Keratinocyte (primary cell): ENCODE results near the gene SPINT3. TPM values are rescaled to one million over a fixed set of nuclear protein-coding genes. Genes with fewer than 3 reads are reported as not detected.

Experiments used
- DNase-seq: peaks from one replicate; pipeline ENCODE4 v3.0.0-alpha.2; 2011; ENCODE audit warnings: low read depth, missing footprints, low spot score
- FAIRE-seq: peaks from 2 replicates; lab custom pipeline; 2011; peaks lifted over from hg19 to GRCh38; lab: Jason Lieb, UNC
- H2AFZ ChIP-seq: 2 replicates; pipeline ENCODE4 v1.6.0; 2012; ENCODE audit warnings: low read length, control low read depth, inconsistent platforms; ENCODE audit not compliant: control insufficient read depth
- H3K27ac ChIP-seq: 2 replicates; pipeline ENCODE4 v1.5.1; 2011; ENCODE audit warnings: low read length; ENCODE audit not compliant: control insufficient read depth, insufficient read depth
- H3K27me3 ChIP-seq: 3 replicates; pipeline ENCODE4 v1.6.0; 2011; ENCODE audit warnings: low read length; ENCODE audit not compliant: control insufficient read depth, insufficient read depth; ENCODE audit errors: extremely low read depth
- H3K36me3 ChIP-seq, 2 experiments: 2 replicates in 1 of 2; 3 replicates in 1 of 2; pipeline ENCODE4 v1.5.1; 2011; ENCODE audit warnings: low read length in 2 of 2, mild to moderate bottlenecking in 1 of 2; ENCODE audit not compliant: control insufficient read depth in 2 of 2, insufficient read depth in 2 of 2; ENCODE audit errors: extremely low read depth in 1 of 2
- H3K4me1 ChIP-seq: 3 replicates; pipeline ENCODE4 v1.5.1; 2011; ENCODE audit warnings: low read length; ENCODE audit not compliant: control insufficient read depth, insufficient read depth; ENCODE audit errors: extremely low read depth
- H3K4me2 ChIP-seq: 3 replicates; pipeline ENCODE4 v1.6.0; 2011; ENCODE audit warnings: low read depth, low read length; ENCODE audit not compliant: control insufficient read depth, insufficient read depth; ENCODE audit errors: extremely low read depth
- H3K4me3 ChIP-seq, 3 experiments: fragments of 200-600 bp in 1 of 3; sonication (generic) in 1 of 3; 2 replicates in 2 of 3; 3 replicates in 1 of 3; pipeline ENCODE4 v1.5.1; 2011 to 2016; ENCODE audit warnings: low read length in 3 of 3, mild to moderate bottlenecking in 3 of 3, control low read depth in 2 of 3, inconsistent platforms in 1 of 3, low read depth in 1 of 3, mixed read lengths in 1 of 3, mixed run types in 1 of 3, moderate library complexity in 1 of 3; ENCODE audit not compliant: control insufficient read depth in 2 of 3, insufficient read depth in 2 of 3; ENCODE audit errors: extremely low read depth in 1 of 3
- H3K79me2 ChIP-seq: 2 replicates; pipeline ENCODE4 v1.6.0; 2012; ENCODE audit warnings: low read length; ENCODE audit not compliant: control insufficient read depth, insufficient read depth
- H3K9ac ChIP-seq: 3 replicates; pipeline ENCODE4 v1.6.0; 2011; ENCODE audit warnings: low read length; ENCODE audit not compliant: control insufficient read depth, insufficient read depth; ENCODE audit errors: extremely low read depth
- H3K9me1 ChIP-seq: 3 replicates; pipeline ENCODE4 v1.6.0; 2011; ENCODE audit warnings: low read length; ENCODE audit not compliant: control insufficient read depth, insufficient read depth; ENCODE audit errors: extremely low read depth
- H3K9me3 ChIP-seq: 2 replicates; pipeline ENCODE4 v1.5.1; 2012; ENCODE audit warnings: low read depth, low read length; ENCODE audit not compliant: control insufficient read depth
- H4K20me1 ChIP-seq: 3 replicates; pipeline ENCODE4 v1.6.0; 2011; ENCODE audit warnings: low read length; ENCODE audit not compliant: control insufficient read depth, insufficient read depth; ENCODE audit errors: extremely low read depth
- EZH2 ChIP-seq: IDR thresholded peaks from one replicate; pipeline ENCODE4 v1.6.1; 2012; ENCODE audit warnings: inconsistent platforms, mild to moderate bottlenecking, low read length, moderate library complexity
- dilution Hi-C: fragments of 300-500 bp; cut with MboI; formaldehyde crosslinking; loops from one replicate; pipeline ENCODE4 v1.7.0; 2020; ENCODE audit warnings: low sequenced_read_pairs; ENCODE audit not compliant: extremely low pct_ligation_motif_present
- polyA plus RNA-seq, 5 experiments: library from polyadenylated mRNA; depleted of rRNA in 3 of 5; stranded (reverse) in 3 of 5; stranded (forward) in 1 of 5; unstranded in 1 of 5; fragments of >200 nt; gene quantifications; 1 replicate in 1 of 5; 2 replicates in 3 of 5; 3 replicates in 1 of 5; pipeline versions ENCODE4 v1.2.1 to v1.2.3, GENCODE V29; 2011 to 2012; ENCODE audit warnings: missing spikeins in 2 of 5, low read depth in 1 of 5, low replicate concordance in 1 of 5
- TF ChIP-seq, protein P1 (sequence below), 3 experiments: IDR thresholded peaks in 1 of 3; conservative IDR thresholded peaks in 1 of 3; optimal IDR thresholded peaks in 1 of 3; 2 replicates in 2 of 3; 3 replicates in 1 of 3; pipeline versions ENCODE3 to v1.5.1; 2011; ENCODE audit warnings: low read length in 3 of 3, mild to moderate bottlenecking in 3 of 3, moderate library complexity in 2 of 3, control low read depth in 1 of 3, inconsistent platforms in 1 of 3; ENCODE audit not compliant: insufficient read depth in 2 of 3; ENCODE audit errors: extremely low read depth in 1 of 3

The SPINT3 gene
- polyA plus RNA-seq, 1 donor (not counting 4 experiments of a cell fraction or from before 2014, with no cell fraction given): not detected

DNA sequence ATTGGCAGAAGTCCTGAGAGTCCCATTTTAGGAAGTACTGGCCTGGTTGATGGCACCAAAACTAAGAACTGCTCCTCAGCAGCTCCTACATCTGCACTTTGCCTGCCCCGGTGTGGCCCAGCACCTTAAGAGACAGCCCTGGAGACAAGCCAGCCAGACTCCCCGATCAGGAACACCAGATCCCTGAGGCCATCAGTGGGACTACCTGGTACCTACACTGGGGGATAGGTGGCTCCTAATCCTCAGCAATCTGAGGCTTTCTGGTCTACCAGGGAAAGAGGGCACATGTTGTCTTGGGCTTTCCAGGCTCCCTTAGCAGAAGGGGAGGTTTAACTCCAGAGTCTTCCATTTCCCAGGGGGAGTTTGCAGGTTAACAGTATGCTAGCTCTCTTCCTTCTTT lies 24.0 kb upstream of the SPINT3 start, which contains the start of gene WFDC6:
Gene WFDC6, minus strand, starts transcription at position 101 of the 400 bp plus-strand sequence. Its CDS starts 75 bp downstream, at position 26.
- dilution Hi-C loops: no loop called here
- no peaks in the 10 kb centered on the region for H3K36me3 ChIP-seq
- no peak for FAIRE-seq
- H3K27ac ChIP-seq: no peak within 1 kb of the TSS
- H3K27me3 ChIP-seq: peaks cover 34% of the 10 kb centered on the region
- H3K4me2 ChIP-seq: no peak within 1 kb of the TSS
- H3K4me1 ChIP-seq: peaks cover 8% of the 10 kb centered on the region
- no peak within 1 kb of the TSS for H2AFZ ChIP-seq
- H3K9ac ChIP-seq: no peak within 1 kb of the TSS
- DNase-seq: no peak
- no peaks in the 10 kb centered on the region for H3K9me1 ChIP-seq
- H3K79me2 ChIP-seq: no peaks in the 10 kb centered on the region
- TF ChIP-seq EZH2: no peak
- TF ChIP-seq, protein P1, sequence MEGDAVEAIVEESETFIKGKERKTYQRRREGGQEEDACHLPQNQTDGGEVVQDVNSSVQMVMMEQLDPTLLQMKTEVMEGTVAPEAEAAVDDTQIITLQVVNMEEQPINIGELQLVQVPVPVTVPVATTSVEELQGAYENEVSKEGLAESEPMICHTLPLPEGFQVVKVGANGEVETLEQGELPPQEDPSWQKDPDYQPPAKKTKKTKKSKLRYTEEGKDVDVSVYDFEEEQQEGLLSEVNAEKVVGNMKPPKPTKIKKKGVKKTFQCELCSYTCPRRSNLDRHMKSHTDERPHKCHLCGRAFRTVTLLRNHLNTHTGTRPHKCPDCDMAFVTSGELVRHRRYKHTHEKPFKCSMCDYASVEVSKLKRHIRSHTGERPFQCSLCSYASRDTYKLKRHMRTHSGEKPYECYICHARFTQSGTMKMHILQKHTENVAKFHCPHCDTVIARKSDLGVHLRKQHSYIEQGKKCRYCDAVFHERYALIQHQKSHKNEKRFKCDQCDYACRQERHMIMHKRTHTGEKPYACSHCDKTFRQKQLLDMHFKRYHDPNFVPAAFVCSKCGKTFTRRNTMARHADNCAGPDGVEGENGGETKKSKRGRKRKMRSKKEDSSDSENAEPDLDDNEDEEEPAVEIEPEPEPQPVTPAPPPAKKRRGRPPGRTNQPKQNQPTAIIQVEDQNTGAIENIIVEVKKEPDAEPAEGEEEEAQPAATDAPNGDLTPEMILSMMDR (optimal IDR thresholded peaks at IDR 0.05 in 1 of 3, IDR thresholded peaks at IDR 0.05 in 1 of 3, conservative IDR thresholded peaks at IDR 0.05 in 1 of 3; ENCODE audit: extremely low read depth in 1 of 3, insufficient read depth in 2 of 3, low read length in 3 of 3): no peak
- no peaks in the 10 kb centered on the region for H4K20me1 ChIP-seq
- no peak within 1 kb of the TSS for H3K4me3 ChIP-seq
- no peaks in the 10 kb centered on the region for H3K9me3 ChIP-seq

DNA sequence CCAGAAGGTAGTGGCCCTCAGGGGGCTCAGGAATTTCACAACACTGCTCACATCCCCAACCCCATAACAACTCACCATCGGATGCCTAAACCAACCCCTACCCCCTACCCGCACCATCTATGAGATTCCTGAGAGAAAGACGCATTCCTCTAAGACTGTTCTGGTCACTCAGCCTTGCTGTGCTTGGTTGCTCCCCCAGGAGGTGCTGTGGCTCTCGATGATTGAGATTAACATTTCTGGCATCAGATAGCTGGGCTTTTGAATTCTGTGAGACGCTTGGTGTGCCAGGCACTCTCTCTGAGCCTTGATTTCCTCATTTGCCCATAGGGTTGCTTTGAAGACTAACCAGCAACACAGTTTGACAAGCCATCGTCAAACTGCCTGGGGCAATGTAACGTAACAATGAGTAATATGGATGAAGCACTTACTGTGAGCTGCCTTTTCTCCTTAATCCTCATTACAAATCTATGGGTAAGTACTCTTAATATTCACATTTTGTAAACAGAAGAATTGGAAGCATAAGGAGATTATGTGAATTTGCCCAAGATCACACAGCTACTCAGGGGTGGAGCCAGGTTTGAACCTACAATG lies 22.9 kb upstream of the SPINT3 start:
- no peak overlapping the region for H3K27ac ChIP-seq
- H3K4me3 ChIP-seq: no peak overlapping the region
- H3K27me3 ChIP-seq: peaks cover 34% of the 10 kb centered on the region
- peaks cover 8% of the 10 kb centered on the region for H3K4me1 ChIP-seq
- H4K20me1 ChIP-seq: no peaks in the 10 kb centered on the region
- no peaks in the 10 kb centered on the region for H3K79me2 ChIP-seq
- H3K4me2 ChIP-seq: no peak overlapping the region
- H3K9ac ChIP-seq: no peak overlapping the region
- H2AFZ ChIP-seq: no peak overlapping the region
- dilution Hi-C loops: no loop called here
- no peaks in the 10 kb centered on the region for H3K9me1 ChIP-seq
- no peaks in the 10 kb centered on the region for H3K9me3 ChIP-seq
- peak; percentile 81 for FAIRE-seq
- peak; percentile 69 for DNase-seq
- TF ChIP-seq, protein P1 (optimal IDR thresholded peaks at IDR 0.05 in 1 of 3, IDR thresholded peaks at IDR 0.05 in 1 of 3, conservative IDR thresholded peaks at IDR 0.05 in 1 of 3; ENCODE audit: extremely low read depth in 1 of 3, insufficient read depth in 2 of 3, low read length in 3 of 3): peak; percentile 42 to 48 (median 48)
- TF ChIP-seq EZH2: no peak
- H3K36me3 ChIP-seq: no peaks in the 10 kb centered on the region
